HG03025 (cell line): ENCODE measurements around the gene MRPL12.
"Not testable (repeated sequence)": the region's sequence is repeated elsewhere in the genome, so short reads cannot be mapped to it uniquely, and the experiment has no call there.

ENCODE experiments used
- ATAC-seq: cut with Tn5 transposase; IDR thresholded peaks from one replicate; pipeline ENCODE4 v1.9.1; 2021; ENCODE audit warnings: mild to moderate bottlenecking, moderate library complexity; ENCODE audit not compliant: unreplicated experiment, low FRiP score

Gene MRPL12

DNA sequence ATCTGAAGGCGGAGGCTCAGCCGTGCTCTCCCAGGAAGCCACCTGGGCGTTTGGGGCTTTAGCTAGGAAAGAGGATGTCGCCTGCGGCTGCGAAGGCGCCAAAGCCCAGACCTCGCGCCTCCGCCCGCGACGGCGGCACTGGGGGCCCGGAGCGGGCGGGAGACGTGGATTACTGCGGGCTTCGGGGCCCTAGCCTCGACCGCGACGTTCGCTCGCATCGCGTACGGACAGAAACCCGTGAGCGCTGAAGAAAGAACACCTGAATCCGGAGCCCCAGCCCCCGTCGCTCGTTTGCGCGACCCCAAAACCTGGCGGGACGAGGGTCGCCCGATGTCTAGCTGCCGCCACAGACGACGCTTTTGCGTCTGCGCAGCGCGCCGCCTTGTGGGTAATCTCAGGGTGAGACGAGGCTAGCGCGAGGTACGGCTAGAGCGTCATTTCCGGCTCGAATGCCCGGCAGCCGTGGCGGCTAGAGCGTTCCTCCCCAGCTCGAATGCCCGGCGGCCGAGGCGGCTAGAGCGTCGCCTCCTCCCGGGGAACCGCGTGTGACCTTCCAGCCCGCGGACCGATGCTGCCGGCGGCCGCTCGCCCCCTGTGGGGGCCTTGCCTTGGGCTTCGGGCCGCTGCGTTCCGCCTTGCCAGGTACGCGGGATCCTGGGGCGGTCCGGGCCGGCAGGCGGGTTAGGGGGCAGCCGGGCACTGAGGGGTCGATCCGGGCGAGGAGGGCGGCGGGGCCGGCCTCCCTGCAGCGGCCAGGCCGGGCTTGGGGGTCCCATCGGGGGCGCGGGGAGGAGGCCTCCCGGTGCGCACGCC is at the start of gene MRPL12:
Gene MRPL12, plus strand, starts transcription at position 434 of the 813 bp plus-strand sequence. Its CDS starts 135 bp downstream, at position 569.
- peak; percentile 78 for ATAC-seq

DNA sequence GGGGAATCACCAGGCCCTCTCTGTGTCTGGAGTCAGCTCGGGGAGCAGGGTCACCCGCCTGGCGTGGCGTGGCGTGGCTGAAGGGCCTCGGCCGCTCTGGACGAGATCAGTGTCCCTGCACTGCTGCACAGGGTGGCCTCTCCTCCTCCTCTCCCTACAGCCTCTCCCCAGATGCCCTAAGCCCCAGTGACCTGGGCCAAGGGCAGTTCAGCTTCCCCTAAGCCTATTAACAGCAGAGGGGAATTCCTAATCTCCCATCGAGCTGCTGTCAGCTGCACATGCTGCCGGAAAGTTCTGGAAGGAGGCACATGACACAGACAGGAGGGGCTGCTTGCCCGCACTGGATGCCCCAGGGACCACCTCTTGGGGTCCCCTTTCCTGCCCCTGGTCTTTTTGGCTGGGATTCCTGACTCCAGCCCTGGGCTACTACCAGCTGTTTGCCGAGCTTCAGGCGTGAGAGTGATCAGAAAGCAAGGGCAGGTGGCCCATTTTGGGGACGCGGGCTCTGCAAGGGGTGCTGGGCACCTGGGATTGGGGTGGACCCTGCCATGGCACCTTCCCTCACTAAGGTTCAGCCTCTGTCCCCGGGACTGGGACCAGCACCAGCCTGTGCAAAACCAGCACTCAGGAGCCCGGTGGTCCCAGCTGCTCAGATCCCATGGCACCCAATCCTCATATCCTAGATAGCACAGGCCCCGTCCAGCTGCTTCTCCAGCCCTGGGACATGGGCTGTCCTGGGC is 47.6 kb upstream of the MRPL12 start:
- ATAC-seq, result no peak

DNA sequence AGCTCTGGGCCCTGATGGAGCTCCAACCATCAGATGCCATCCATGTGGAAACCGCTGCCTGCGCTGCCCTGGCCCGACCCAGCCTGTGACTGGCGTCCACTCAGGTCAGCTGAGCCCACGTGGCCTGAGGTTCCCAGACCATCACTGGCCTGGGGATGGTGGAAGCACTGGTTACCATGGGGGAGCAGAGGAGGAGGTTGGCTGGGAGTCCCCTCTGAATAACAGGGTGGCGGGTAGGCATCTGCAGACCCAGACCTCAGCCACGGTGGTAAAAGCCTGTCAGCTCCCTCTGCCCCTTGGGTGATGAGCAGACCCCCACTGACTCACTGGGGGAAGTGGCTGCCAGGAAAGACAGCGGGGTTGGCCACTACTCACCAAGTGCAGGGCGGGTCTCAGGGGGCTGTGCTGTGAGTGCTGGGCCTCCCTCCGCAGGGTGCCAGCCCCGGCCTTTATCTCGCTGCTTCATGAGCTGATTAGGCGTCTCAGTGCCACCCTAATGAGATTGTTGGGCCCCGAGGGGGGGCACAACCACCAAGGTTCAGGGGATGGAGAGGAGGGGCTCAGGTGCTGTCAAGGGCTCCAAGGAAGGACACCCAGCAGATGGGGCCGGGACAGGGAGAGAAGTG is 46.9 kb upstream of the MRPL12 start, which contains the start of gene PDE6G:
Gene PDE6G, minus strand, starts transcription at position 425 of the 626 bp plus-strand sequence. CDS start 3,237 bp downstream, outside the sequence.
- ATAC-seq, result no peak

DNA sequence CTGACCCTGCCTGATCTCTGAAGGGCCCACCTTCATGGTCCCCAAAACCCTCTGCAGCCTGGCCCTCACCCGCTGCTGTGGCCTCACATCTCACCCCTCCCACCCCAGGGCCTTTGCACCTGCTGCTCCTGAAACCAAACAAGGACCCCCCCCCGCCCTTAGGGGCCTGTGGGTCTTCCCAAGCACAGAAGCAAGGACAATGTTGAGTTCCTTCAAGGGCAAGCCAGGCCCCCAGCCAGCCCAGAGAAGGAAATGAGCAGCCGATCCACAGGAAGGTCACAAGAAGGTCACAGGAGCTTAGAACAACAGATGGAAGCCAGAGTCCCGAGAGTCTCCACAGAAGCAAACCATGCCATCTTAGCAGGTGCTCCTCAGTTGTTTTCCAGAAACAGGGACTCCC is 46.3 kb upstream of the MRPL12 start:
- ATAC-seq, result no peak

DNA sequence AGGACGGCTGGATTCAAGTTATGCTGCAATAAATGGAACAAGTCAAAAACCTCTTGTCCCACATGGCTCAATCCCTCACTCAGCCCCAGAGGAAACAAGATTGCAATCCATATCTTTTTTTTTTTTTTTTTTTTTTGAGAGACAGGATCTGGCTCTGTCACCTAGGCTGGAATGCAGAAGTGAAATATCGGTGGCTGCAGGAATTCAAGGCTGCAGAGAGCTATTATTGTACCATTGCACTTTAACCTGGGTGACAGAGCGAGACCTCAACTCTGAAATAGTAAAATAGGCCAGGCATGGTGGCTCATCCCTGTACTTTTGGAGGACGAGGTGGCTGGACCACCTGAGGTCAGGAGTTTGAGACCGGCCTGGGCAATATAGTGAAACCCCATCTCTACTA is 44.1 kb upstream of the MRPL12 start:
- ATAC-seq, result no peak

DNA sequence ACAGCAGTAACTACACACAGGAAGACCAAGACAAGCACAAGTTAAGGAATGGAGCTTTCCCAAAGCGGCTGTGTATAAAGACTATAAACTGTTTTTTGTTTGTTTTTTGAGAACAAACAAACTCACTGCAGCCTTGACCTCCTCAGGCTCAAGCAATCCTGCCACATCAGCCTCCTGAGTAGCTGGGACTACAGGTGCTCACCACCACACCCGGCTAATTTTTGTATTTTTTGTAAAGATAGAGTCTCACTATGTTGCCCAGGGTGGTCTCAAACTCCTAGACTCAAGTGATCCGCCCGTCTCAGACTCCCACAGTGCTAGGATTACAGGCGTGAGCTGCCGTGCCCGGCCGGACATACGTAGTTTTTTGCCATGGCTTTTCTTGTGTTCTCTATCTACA is 42.7 kb upstream of the MRPL12 start:
- ATAC-seq, result no peak

DNA sequence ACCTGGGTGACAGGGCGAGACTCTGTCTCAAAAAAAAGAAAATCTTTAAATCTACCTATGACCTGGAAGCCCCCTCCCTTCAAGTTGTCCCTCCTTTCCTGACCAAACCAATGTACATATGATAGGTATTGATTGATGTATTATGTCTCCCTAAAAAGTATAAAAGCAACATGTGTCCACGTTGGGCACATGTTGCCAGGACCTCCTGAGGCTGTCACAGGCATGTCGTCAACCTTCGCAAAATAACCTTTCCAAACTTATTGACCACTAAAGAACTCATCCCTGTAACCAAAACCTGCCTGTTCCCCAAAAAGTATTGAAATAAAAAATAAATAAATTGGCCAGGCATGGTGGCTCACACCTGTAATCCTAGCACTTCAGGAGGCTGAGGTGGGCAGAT is 41.2 kb upstream of the MRPL12 start:
- no peak for ATAC-seq

DNA sequence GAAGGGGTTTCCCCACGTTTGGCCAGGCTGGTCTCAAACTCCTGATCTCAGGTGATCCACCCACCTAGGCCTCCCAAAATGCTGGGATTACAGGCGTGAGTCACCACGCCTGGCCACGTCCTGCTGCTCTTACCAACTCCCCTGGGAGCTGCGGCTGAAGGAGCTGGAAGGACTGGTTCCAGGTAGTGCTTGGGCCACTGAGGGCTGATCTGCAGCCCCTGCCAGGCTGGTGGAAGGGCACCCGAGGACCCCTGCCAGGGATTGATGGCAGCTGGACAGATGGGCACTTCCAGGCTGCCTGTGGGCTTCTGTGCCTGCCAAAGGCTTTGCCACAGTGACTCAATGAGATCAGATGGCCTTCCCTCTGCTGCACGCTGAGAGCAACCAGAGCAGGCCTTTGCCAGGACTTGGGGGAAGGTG is 39.1 kb upstream of the MRPL12 start:
- ATAC-seq, result no peak

DNA sequence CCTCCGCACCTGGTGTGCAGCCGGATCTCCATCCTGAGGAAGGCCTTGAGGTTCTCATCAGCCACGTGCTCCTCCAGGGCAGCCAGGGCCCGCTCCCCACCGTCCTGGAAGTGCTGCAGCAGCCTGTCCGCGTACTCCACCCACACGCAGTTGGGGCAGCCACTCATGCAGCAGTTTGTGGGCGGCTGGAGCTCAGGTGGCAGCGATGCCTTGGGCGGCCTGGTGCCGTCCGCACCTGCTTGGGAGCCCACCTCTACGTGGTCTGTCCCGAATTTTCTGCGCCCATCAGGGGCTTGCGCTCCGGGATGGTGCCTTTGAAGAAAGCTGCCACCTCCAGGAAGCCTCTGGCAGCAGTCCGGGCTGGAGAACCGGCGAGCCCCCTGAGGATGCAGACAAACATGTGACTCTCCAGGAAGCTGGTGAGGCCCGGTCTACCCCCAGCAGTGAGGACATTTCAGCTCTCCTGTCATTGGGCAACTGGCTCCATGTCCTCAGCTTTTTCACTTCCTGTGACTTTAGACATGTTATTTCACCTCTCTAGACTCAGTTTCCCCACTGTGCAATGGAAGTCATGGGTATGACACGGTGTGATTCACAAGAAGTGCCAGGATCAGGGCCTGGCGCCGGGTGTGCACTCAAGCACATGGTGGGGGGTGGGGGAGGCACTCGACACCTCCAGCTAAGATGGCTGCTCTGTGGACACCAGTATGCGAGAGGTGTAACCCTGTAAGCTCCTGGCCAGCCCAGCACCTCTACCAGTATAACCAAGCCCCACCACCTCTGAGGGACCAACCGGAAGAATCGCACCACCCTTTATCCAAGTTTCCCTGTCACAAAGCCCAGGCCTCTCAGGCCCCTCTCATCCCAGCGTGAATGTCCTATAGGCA is 37.7 kb upstream of the MRPL12 start:
- ATAC-seq, result peak; percentile 2

DNA sequence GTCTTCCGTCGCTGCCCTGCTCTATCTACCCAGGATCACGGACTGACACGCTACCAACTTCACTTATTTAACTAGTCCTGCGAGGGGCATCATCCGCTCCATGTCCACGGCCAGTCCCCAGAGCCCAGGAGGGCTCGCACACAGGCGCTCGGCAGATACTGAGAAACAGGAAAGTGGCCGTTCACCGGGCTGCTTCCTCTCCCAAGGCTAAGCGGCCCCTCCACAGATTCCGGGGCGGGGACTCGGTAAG is 37.1 kb upstream of the MRPL12 start:
- ATAC-seq, result peak; percentile 7

DNA sequence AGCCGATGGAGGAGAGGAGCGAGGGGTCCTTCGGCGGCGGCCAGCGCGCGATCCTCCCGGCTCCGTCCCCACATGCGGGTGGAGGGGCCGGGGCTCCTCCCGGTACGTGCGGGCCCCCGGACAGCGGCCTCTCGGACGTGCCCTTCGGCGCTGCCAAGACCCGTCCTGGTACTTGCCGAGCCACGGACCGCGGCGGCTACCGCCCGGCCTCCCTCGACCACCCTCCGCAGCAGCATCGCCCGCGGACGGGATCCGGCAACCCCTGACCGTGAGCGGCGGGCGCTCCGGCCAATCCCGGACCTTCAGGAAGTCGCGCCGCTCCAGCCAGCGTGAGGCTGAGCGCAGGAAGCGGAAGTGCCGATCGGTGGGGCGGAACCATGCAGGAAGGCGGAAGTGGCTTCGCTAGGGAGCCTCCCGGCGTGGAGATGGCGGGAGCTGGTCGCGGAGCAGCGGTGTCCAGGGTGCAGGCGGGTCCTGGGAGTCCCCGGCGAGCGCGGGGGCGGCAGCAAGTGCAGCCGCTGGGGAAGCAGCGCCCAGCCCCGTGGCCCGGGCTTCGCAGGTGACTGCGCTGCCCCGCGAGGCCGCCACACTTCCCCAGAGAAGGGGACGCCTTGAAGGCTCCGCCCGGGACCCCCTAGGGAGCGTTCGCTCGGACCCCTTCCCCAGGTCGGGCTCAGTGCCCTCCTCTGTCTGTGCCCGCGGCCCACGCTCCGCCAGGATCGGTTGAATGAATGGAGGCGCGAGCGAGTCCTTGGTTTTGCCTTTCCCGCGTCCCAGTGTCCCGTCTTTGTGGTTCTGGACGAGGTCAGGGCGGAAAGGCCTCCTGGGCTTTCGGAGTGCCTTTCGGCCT is 36.6 kb upstream of the MRPL12 start, which contains the start of the genes CCDC137 and OXLD1:
Gene CCDC137, plus strand, starts transcription at position 396 of the 850 bp plus-strand sequence. Its CDS starts 30 bp downstream, at position 426.
Gene OXLD1, minus strand, starts transcription at position 264 of the 850 bp plus-strand sequence. Its CDS starts 28 bp downstream, at position 236.
- ATAC-seq, result peak; percentile 75

DNA sequence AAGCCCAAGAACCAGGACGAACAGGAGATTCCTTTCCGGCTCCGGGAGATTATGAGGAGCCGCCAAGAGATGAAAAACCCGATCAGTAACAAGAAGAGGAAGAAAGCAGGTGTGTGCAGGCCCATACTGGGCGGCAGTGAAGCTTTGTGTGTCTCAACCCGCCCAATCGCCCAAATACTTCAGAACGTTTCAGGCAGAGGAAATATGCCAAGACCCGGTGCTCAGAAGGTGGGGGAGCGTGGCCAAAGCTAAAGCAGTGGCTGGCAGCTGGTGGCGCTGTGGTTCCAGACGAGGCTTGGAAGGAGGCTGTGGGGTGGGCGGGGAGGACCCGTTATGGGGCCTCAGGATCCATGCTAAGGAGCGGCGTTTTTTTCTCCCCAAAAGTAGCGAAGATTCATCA is 35.4 kb upstream of the MRPL12 start:
- no peak for ATAC-seq

DNA sequence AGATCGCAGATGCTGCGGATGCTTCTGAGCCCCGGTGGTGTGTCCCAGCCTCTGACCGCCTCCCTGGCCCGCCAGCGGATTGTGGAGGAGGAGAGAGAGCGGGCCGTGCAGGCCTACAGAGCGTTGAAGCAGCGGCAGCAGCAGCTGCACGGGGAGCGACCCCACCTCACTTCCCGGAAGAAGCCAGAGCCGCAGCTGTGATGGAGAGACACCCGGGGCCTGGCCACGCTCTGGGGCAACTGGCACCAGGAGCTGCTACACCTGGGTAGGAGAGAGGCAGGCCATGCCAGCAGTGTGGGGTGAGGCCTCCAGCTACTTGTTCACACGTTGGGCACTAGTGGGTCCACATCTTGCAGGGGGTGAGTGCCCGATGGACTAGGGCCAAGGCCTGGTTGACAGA is 30.7 kb upstream of the MRPL12 start:
- ATAC-seq, result no peak

DNA sequence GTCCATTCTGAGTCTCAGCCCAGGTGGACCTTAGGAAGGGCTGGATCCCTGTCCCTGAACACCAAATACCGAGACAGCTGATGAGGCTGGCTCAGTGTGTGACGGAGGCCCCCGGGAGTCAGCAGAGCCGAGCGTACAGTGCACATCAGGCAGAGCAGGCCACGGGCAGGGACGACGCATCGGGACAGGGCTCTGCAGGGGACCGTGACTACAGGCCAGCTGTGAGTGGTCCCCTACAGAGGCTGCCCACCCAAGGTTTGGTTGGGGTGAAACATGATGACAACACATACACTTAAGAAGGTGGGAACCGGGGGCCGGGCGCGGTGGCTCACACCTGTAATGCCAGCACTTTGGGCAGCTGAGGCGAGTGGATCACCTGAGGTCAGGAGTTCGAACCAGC is 30.2 kb upstream of the MRPL12 start:
- no peak for ATAC-seq

DNA sequence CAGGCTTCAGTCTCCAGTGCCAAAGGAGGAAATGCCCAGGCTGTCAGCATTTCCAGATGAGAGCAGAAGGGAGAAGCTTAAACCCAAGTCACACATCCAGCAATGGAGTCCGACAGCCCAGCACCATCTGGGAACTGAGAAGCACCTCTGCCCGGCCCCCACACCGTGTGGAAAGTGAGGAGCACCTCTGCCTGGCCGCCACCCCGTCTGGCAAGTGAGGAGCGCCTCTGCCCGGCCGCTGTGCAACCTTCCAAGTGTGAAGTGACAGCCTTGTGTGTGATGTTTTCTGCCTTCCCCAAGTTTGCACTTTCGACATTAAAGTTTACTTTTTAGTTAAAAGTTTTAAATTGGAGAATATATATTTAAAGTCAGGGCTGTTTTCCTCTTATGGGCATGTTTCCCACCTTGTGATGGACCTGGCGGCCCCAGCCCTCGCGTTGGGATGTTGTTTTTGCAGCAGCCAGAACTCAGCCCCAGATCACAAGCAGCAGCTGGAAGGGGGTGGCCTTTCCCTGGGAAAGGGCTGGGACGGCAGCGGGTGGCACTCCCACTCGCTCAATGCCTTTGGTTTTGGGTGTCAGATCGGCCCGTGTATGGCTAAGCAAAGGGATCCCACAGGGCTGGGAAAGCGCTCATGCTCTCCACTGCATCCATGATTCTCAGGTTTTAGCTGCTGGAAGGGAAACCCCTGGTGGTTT is 29.5 kb upstream of the MRPL12 start:
- ATAC-seq, result no peak

DNA sequence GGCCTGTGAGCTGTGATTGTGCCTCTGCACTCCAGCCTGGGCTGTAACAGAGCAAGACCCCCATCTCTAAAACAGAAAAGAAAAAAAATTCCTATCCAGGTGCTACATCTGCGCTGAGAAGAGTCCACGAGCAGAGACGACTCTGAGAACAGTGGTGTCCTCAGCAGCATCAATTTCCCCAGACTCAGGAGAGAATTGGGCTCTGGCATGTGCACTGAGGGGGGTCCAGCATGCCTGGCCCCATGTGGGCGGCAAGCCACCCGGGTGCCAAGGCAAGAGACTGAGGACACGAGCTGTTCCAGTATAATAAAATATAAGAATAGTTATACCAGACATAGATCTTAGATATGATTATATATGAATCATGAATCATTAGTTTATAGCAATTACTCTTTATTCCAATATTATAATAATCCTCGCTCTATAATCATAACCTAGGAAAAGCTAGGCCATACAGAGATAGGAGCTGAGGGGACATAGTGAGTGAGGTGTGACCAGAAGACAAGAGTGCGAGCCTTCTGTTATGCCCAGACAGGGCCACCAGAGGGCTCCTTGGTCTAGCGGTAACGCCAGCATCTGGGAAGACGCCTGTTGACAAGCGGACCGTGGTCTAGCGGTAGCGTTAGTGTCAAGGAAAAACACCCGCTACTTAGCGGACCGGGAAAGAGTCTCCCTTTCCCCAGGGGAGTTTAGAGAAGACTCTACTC is 27.5 kb upstream of the MRPL12 start:
- not testable (repeated sequence) for ATAC-seq

DNA sequence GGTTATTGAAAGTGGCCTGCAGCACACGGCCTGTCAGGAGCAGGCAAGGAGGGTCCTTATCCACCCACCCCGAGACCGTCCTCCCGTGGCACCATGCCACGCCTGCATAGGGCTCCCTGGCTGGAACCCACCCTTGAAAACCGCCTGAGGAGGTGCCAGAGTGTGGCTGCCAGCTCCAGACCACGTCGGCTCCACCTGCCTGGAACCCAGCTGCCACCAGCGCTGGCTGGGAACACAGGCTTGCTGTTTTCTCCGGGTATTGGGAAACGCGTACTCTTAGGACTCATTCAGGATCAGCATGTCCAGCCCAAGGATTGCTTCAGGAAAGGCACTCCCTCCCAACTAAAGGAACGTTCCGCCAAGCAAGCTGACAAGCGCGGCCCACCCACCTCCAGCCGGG is 26.3 kb upstream of the MRPL12 start:
- no peak for ATAC-seq

DNA sequence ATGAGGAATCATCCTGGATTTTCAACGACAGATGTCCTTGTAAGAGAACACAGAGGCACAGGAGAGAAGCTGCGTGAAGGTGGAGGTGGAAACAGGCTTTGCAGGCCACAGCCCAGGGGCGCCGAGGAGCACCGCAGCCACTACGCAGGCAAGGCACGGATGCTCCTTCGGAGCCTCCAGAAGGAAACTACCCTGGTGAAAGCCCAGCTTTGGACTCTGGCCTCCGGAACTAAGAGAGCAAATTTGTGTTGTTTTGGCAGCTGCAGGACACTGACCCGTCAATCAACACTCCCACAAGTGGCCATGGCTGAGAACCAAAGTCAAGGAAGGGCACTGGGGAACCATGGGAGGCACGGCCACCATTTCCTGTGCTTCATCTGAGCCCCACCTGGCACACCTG is 23.0 kb upstream of the MRPL12 start:
- no peak for ATAC-seq
